K562 (cell line): ENCODE measurements around the gene GOLIM4. TPM values are rescaled to one million over a fixed set of nuclear protein-coding genes. Genes with fewer than 3 reads are reported as not detected.
A peak's percentile ranks its signal among the peaks of the same experiment; 100 is the strongest.

ENCODE experiments used
- ATAC-seq: fragments of 200-7000 bp; cut with Tn5 transposase; 3 replicates; pipeline ENCODE4 v1.9.1; 2020; ENCODE audit warnings: moderate library complexity
- BruUV-seq: library from RNA; stranded (reverse); fragments of 400-500 nt; replicated peaks from 2 replicates; lab custom pipeline; 2021; lab: Mats Ljungman, UMichigan
- CTCF ChIA-PET: fragments of 300-600 bp; formaldehyde crosslinking; extraction: SDS; loops from one replicate; lab custom pipeline; 2021; ENCODE audit warnings: low intra/inter-chr PET ratio; lab: Yijun Ruan, JAX
- POLR2A ChIA-PET: fragments of 300-600, 350-650 bp; sonication (Branson Sonifier 250); formaldehyde crosslinking; extraction: SDS; loops from one replicate; lab custom pipeline; 2021; ENCODE audit warnings: antibody characterized with exemption, inconsistent platforms; lab: Yijun Ruan, JAX
- DNase-seq, 4 experiments: peaks; one replicate each; pipeline versions ENCODE4 v3.0.0 to v3.0.0-alpha.2; 2011 to 2018; ENCODE audit warnings: low spot score in 3 of 4, mixed read lengths in 3 of 4; ENCODE audit errors: extremely low read depth in 1 of 4
- FAIRE-seq: peaks from 2 replicates; lab custom pipeline; 2011; peaks lifted over from hg19 to GRCh38; lab: Jason Lieb, UNC
- H2AFZ ChIP-seq: 2 replicates; pipeline ENCODE4 v1.6.0; 2011; ENCODE audit warnings: low read depth, low read length, control low read depth, inconsistent platforms
- H3K27ac ChIP-seq: fragments of 200-600 bp; 3 replicates; pipeline ENCODE4 v1.8.0; 2011; ENCODE audit warnings: low read depth, mild to moderate bottlenecking, control low read depth, inconsistent platforms, low read length, moderate library complexity, mixed read lengths; ENCODE audit errors: extremely low read depth
- H3K27me3 ChIP-seq, 2 experiments: fragments of 300-600 bp in 1 of 2; 2 replicates in 1 of 2; 3 replicates in 1 of 2; pipeline versions ENCODE4 v1.6.0 to v1.8.0; 2011; ENCODE audit warnings: inconsistent platforms in 2 of 2, low read length in 2 of 2, mild to moderate bottlenecking in 1 of 2, mixed read lengths in 1 of 2, moderate library complexity in 1 of 2; ENCODE audit not compliant: control insufficient read depth in 2 of 2, insufficient read depth in 2 of 2
- H3K36me3 ChIP-seq: fragments of 300-600 bp; 3 replicates; pipeline ENCODE4 v1.8.0; 2011; ENCODE audit warnings: mild to moderate bottlenecking, low read length, inconsistent platforms; ENCODE audit not compliant: control insufficient read depth, insufficient read depth
- H3K4me1 ChIP-seq, 2 experiments: fragments of 200-600 bp in 1 of 2; replicated peaks in 1 of 2; 2 replicates in 1 of 2; 3 replicates in 1 of 2; pipeline versions ENCODE4 v1.5.1 to v1.8.0; 2011; ENCODE audit warnings: inconsistent platforms in 2 of 2, low read length in 2 of 2, mild to moderate bottlenecking in 1 of 2, mixed read lengths in 1 of 2, moderate library complexity in 1 of 2; ENCODE audit not compliant: control insufficient read depth in 2 of 2, insufficient read depth in 2 of 2
- H3K4me2 ChIP-seq: 2 replicates; pipeline ENCODE4 v1.6.1; 2011; ENCODE audit warnings: low read length, control low read depth, inconsistent platforms, mixed read lengths; ENCODE audit not compliant: insufficient read depth
- H3K4me3 ChIP-seq: fragments of 200-600 bp; sonication (generic), shearing (Covaris generic); 2 replicates; pipeline ENCODE4 v1.5.1; 2016; ENCODE audit warnings: control low read depth, inconsistent platforms
- H3K79me2 ChIP-seq: fragments of 200-600 bp; 3 replicates; pipeline ENCODE4 v1.8.0; 2011; ENCODE audit warnings: low read length, inconsistent platforms; ENCODE audit not compliant: control insufficient read depth, insufficient read depth
- H3K9ac ChIP-seq, 2 experiments: 2 replicates each; pipeline versions ENCODE4 v1.6.0 to v1.6.1; 2011; ENCODE audit warnings: low read depth in 2 of 2, low read length in 2 of 2, control low read depth in 1 of 2, inconsistent platforms in 1 of 2, mild to moderate bottlenecking in 1 of 2, mixed read lengths in 1 of 2; ENCODE audit not compliant: insufficient read depth in 1 of 2
- H3K9me1 ChIP-seq: one replicate; pipeline ENCODE4 v1.6.0; 2011; ENCODE audit warnings: inconsistent platforms, mild to moderate bottlenecking, low read length, moderate library complexity; ENCODE audit not compliant: control insufficient read depth, insufficient read depth
- H3K9me3 ChIP-seq: replicated peaks from 2 replicates; pipeline ENCODE4 v1.5.1; 2011; ENCODE audit warnings: low read depth, low read length, inconsistent platforms; ENCODE audit not compliant: control insufficient read depth, insufficient read depth
- H4K20me1 ChIP-seq: replicated peaks from 2 replicates; pipeline ENCODE4 v1.6.1; 2011; ENCODE audit warnings: low read length, inconsistent platforms, mixed read lengths; ENCODE audit not compliant: control insufficient read depth, insufficient read depth
- CBX3 ChIP-seq, 2 experiments: IDR thresholded peaks; 1 replicate in 1 of 2; 2 replicates in 1 of 2; pipeline ENCODE4 v1.6.1; 2012; ENCODE audit warnings: inconsistent platforms in 2 of 2, low read length in 2 of 2, borderline replicate concordance in 1 of 2, control low read depth in 1 of 2
- MYBL2 ChIP-seq, 2 experiments: fragments of 450-650 bp in 1 of 2; sonication (generic) in 1 of 2; formaldehyde crosslinking in 1 of 2; IDR thresholded peaks; 2 replicates each; pipeline versions ENCODE4 v1.6.1 to v1.8.1; 2017 to 2022; ENCODE audit warnings: borderline replicate concordance in 1 of 2, inconsistent platforms in 1 of 2, low read depth in 1 of 2, mild to moderate bottlenecking in 1 of 2, missing genetic modification reagents in 1 of 2, moderate library complexity in 1 of 2
- MYNN ChIP-seq, 2 experiments: sonication (generic); formaldehyde crosslinking in 1 of 2; IDR thresholded peaks; 2 replicates each; pipeline versions ENCODE4 v1.5.0 to v1.6.1; 2016 to 2020; ENCODE audit warnings: antibody characterized with exemption in 1 of 2, missing genetic modification reagents in 1 of 2
- NFE2L1 ChIP-seq: fragments of 450-650 bp; IDR thresholded peaks from 2 replicates; pipeline ENCODE4 v1.6.1; 2016; ENCODE audit warnings: missing genetic modification characterization, low read depth, mild to moderate bottlenecking, missing compliant biosample characterization, moderate library complexity, borderline replicate concordance
- PHF21A ChIP-seq: fragments of 450-650 bp; IDR thresholded peaks from 2 replicates; pipeline ENCODE4 v1.6.1; 2017; ENCODE audit warnings: low read depth, borderline replicate concordance
- RBM17 ChIP-seq: fragments of 200-400 bp; formaldehyde crosslinking; IDR thresholded peaks from 2 replicates; pipeline ENCODE4 v1.6.1; 2017; ENCODE audit warnings: low read depth, mild to moderate bottlenecking, low read length, borderline replicate concordance
- RFX5 ChIP-seq: IDR thresholded peaks from 2 replicates; pipeline ENCODE4 v1.6.1; 2011; ENCODE audit warnings: low read depth, mild to moderate bottlenecking, improper control_type of control experiment, low read length
- SMARCB1 ChIP-seq: IDR thresholded peaks from 2 replicates; pipeline ENCODE4 v1.6.1; 2011; ENCODE audit warnings: improper control_type of control experiment, low read depth; ENCODE audit not compliant: insufficient read length
- SP1 ChIP-seq: sonication (generic); formaldehyde crosslinking; IDR thresholded peaks from 2 replicates; pipeline ENCODE4 v1.8.1; 2022; ENCODE audit warnings: mild to moderate bottlenecking, missing genetic modification reagents
- TSHZ1 ChIP-seq: fragments of 250-450 bp; sonication (Bioruptor Pico); IDR thresholded peaks from 2 replicates; pipeline ENCODE4 v1.4.0; 2020; ENCODE audit warnings: mild to moderate bottlenecking, moderate library complexity
- ZNF766 ChIP-seq: fragments of 200-800 bp; sonication (Bioruptor generic); conservative IDR thresholded peaks from 2 replicates; pipeline ENCODE4 v1.6.1; 2016; ENCODE audit warnings: missing genetic modification characterization, missing compliant biosample characterization
- WGBS: fragments of 100-300 bp; shearing (Covaris generic); methylation state at CpG from one replicate; pipeline ENCODE4 v1.1.6; 2016; ENCODE audit warnings: low coverage, mixed read lengths; ENCODE audit not compliant: insufficient coverage; ENCODE audit errors: missing lambda C conversion rate; 5-methylcytosine and 5-hydroxymethylcytosine counted together
- in situ Hi-C: fragments of 300-500 bp; cut with MboI; formaldehyde crosslinking; loops from 4 replicates; pipeline ENCODE4 v1.15.0; 2018; ENCODE audit warnings: inconsistent platforms, mixed read lengths
- intact Hi-C: fragments of 100-400 bp; cut with micrococcal nuclease; formaldehyde crosslinking; loops from 2 replicates; pipeline ENCODE4 v1.14.2; 2022
- polyA plus RNA-seq, 8 experiments: library from polyadenylated mRNA; depleted of rRNA in 4 of 8; stranded (reverse) in 5 of 8; unstranded in 3 of 8; fragments of >200 nt; fragmentation: Nextera tagmentation in 2 of 8; fragmentation: Illumina TruSeq in 1 of 8; extraction: Ambion mirVana in 2 of 8; extraction: Trizol in 1 of 8; gene quantifications; 2 replicates each; pipeline versions ENCODE4 v1.2.1 to v1.2.3, GENCODE V29; 2011 to 2014; ENCODE audit warnings: inconsistent platforms in 1 of 8, missing spikeins in 1 of 8
- total RNA-seq, 7 experiments: library from RNA; depleted of rRNA in 6 of 7; stranded (reverse); fragments of >200 nt in 6 of 7; fragmentation: Illumina TruSeq in 2 of 7; extraction: Trizol in 2 of 7; gene quantifications; 2 replicates each; pipeline versions ENCODE4 v1.2.1 to v1.2.3, GENCODE V29; 2011 to 2021; ENCODE audit warnings: low replicate concordance in 1 of 7
- TF ChIP-seq, protein P1 (sequence below), 3 experiments: fragments of 200-800 bp in 1 of 3; sonication (Bioruptor generic) in 1 of 3; sonication (generic) in 1 of 3; formaldehyde crosslinking in 1 of 3; IDR thresholded peaks; 2 replicates each; pipeline versions ENCODE4 v1.6.1 to v1.8.0; 2016 to 2022; ENCODE audit warnings: mild to moderate bottlenecking in 2 of 3, missing compliant biosample characterization in 2 of 3, missing genetic modification characterization in 2 of 3, missing genetic modification reagents in 1 of 3
- TF ChIP-seq, protein P2 (sequence below): IDR thresholded peaks from 3 replicates; pipeline ENCODE4 v1.6.1; 2011; ENCODE audit warnings: borderline replicate concordance, mild to moderate bottlenecking, moderate library complexity; ENCODE audit not compliant: insufficient read length; ENCODE audit errors: extremely low read depth

The GOLIM4 gene
- total and polyA plus RNA-seq, 9 of the 15 experiments (the other 6 are each of a cell fraction or from before 2014, with no cell fraction given): 9.3 to 39.4 (median 31.0) TPM

DNA sequence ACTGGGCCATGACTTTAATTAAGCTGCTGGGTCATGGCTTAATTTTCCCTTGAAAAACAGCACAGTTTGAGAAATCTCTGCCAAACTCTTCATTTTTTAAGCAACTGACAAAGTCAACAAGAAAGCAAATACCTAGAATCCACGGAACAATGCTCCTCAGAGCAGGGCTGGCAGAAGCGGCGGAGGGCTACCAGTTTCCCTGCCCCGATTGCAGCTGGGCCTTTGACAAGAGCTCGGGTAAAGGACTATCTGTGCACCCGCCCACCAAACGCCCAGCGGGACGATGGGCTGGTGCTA, 1.2 kb downstream of the GOLIM4 start:
- peak overlapping the region; percentile 77 for H3K4me3 ChIP-seq
- FAIRE-seq (no peak), ATAC-seq (no peak; the same call in 2 of the 3 replicates), DNase-seq (no peak)
- intact Hi-C loops (loop anchor here (1.0 to 2.0 kb wide), 2 partner anchors 71 to 360 kb away; partner anchors contain the start of genes PDCD10 and SERPINI1), in situ Hi-C loops (no loop called here)
- BruUV-seq: no TSS peak
- ChIA-PET POLR2A (interaction anchor here (0.8 to 3.2 kb wide), 9 partner anchors 8 to 87 kb away, joined by 3 to 9 read pairs (median 3); no protein-coding TSS in a partner anchor), CTCF (no interaction called here)
- WGBS: 1% methylated on average over 9 of the region's 9 CpGs
- peak overlapping the region; percentile 96 for H3K27ac ChIP-seq
- no peaks in the 10 kb centered on the region for H3K36me3 ChIP-seq
- H3K9ac ChIP-seq: peak overlapping the region; percentile 90 to 98
- peaks cover 59% of the 10 kb centered on the region for H3K79me2 ChIP-seq
- peaks cover 9% of the 10 kb centered on the region for H4K20me1 ChIP-seq
- H3K27me3 ChIP-seq: no peaks in the 10 kb centered on the region
- no peaks in the 10 kb centered on the region for H3K9me1 ChIP-seq
- peak overlapping the region; percentile 97 for H2AFZ ChIP-seq
- H3K9me3 ChIP-seq: no peaks in the 10 kb centered on the region
- H3K4me2 ChIP-seq: peak overlapping the region; percentile 98
- peaks cover 13 to 36% of the 10 kb centered on the region in 2 experiments for H3K4me1 ChIP-seq
- TF ChIP-seq RBM17 (no peak), PHF21A (peak; percentile 97), CBX3 (IDR thresholded peaks at IDR 0.05; ENCODE audit: borderline replicate concordance in 1 of 2, low read length in 2 of 2) (no peak), RFX5 (no peak), MYNN (IDR thresholded peaks at IDR 0.05) (no peak; the same call in 1 of the 2 replicates), MYNN (CRISPR knock-in tag; IDR thresholded peaks at IDR 0.05) (no peak), MYBL2 (IDR thresholded peaks at IDR 0.05; ENCODE audit: low read depth) (no peak), MYBL2 (CRISPR knock-in tag; IDR thresholded peaks at IDR 0.05; ENCODE audit: borderline replicate concordance) (no peak), NFE2L1 (tag) (no peak), TSHZ1 (CRISPR knock-in tag) (no peak), ZNF766 (CRISPR knock-in tag) (no peak), SMARCB1 (no peak), SP1 (CRISPR knock-in tag) (0 out of 2 replicates have a peak, but pooled peaks have one; percentile 18)
- TF ChIP-seq, protein P1, sequence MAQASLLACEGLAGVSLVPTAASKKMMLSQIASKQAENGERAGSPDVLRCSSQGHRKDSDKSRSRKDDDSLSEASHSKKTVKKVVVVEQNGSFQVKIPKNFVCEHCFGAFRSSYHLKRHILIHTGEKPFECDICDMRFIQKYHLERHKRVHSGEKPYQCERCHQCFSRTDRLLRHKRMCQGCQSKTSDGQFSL (CRISPR knock-in tag; IDR thresholded peaks at IDR 0.05): no peak
- TF ChIP-seq, protein P1 (tag; IDR thresholded peaks at IDR 0.05): no peak
- TF ChIP-seq, protein P2, sequence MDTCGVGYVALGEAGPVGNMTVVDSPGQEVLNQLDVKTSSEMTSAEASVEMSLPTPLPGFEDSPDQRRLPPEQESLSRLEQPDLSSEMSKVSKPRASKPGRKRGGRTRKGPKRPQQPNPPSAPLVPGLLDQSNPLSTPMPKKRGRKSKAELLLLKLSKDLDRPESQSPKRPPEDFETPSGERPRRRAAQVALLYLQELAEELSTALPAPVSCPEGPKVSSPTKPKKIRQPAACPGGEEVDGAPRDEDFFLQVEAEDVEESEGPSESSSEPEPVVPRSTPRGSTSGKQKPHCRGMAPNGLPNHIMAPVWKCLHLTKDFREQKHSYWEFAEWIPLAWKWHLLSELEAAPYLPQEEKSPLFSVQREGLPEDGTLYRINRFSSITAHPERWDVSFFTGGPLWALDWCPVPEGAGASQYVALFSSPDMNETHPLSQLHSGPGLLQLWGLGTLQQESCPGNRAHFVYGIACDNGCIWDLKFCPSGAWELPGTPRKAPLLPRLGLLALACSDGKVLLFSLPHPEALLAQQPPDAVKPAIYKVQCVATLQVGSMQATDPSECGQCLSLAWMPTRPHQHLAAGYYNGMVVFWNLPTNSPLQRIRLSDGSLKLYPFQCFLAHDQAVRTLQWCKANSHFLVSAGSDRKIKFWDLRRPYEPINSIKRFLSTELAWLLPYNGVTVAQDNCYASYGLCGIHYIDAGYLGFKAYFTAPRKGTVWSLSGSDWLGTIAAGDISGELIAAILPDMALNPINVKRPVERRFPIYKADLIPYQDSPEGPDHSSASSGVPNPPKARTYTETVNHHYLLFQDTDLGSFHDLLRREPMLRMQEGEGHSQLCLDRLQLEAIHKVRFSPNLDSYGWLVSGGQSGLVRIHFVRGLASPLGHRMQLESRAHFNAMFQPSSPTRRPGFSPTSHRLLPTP: no peak
